ENCODE data around the gene KLHL40. TPM values are rescaled to one million over a fixed set of nuclear protein-coding genes. Genes with fewer than 3 reads are reported as not detected.

Gene KLHL40
- total and polyA plus RNA-seq, 4 donors: 0.05 TPM; not detected in 3

DNA sequence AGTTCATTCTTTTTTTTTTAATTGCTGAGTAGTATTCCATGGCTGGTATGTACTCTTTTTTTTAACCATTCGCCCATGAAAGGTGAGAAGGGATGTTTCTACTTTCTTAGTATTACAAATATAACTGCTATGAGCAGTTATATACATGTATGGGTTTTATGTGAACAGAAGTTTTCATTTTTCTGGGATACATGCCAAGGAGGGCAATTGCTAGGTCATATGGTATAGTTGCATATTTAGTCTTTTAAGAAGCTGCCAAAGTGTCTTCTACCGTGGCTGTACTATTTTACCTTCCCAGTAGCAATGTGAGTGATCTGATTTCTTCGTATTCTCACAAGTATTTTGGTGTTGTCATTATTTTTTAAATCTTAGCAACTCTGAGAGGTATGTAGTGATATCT is 11.2 kb upstream of the KLHL40 start:
- TF ChIP-seq, protein P1, sequence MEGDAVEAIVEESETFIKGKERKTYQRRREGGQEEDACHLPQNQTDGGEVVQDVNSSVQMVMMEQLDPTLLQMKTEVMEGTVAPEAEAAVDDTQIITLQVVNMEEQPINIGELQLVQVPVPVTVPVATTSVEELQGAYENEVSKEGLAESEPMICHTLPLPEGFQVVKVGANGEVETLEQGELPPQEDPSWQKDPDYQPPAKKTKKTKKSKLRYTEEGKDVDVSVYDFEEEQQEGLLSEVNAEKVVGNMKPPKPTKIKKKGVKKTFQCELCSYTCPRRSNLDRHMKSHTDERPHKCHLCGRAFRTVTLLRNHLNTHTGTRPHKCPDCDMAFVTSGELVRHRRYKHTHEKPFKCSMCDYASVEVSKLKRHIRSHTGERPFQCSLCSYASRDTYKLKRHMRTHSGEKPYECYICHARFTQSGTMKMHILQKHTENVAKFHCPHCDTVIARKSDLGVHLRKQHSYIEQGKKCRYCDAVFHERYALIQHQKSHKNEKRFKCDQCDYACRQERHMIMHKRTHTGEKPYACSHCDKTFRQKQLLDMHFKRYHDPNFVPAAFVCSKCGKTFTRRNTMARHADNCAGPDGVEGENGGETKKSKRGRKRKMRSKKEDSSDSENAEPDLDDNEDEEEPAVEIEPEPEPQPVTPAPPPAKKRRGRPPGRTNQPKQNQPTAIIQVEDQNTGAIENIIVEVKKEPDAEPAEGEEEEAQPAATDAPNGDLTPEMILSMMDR (IDR thresholded peaks at IDR 0.05; ENCODE audit: control extremely low read depth, extremely low read depth): no peak
- ATAC-seq (ENCODE audit: insufficient read depth, low FRiP score): no peak

DNA sequence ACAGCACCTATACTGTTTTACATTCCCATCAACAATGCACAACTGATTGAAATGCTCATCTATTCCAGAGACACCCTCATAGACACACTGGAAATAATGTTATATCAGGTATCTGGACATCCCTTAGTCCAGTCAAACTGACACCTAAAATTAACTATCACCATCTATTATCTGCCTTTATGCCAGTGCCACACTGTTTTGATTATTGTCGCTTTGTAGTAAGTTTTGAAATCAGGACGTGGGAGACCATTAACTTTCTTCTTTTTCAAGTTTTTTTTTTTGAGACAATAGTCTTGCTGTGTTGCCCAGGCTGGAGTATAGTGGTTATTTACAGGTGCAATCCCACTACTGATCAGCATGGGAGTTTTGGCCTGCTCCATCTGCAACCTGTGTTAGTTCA is 9.4 kb upstream of the KLHL40 start:
- H3K27ac ChIP-seq (ENCODE audit: low read depth in 1 of 2, low read length in 1 of 2): no peak overlapping the region
- H3K36me3 ChIP-seq (ENCODE audit: control insufficient read depth in 4 of 4, insufficient read depth in 4 of 4, low read length in 4 of 4): no peaks in the 10 kb centered on the region
- WGBS, 2 donors: 88 to 94% methylated on average over 2 of the region's 2 CpGs
- no peak overlapping the region for H3K4me3 ChIP-seq
- H3K9ac ChIP-seq (ENCODE audit: insufficient read depth in 1 of 2, low read length in 2 of 2): no peak overlapping the region
- TF ChIP-seq, protein P1 (IDR thresholded peaks at IDR 0.05; ENCODE audit: control extremely low read depth, extremely low read depth): no peak
- DNase-seq (no peak), ATAC-seq (ENCODE audit: insufficient read depth, low FRiP score) (no peak)
- H3K4me1 ChIP-seq (ENCODE audit: control insufficient read depth in 5 of 5, insufficient read depth in 5 of 5, low read length in 5 of 5): no peaks in the 10 kb centered on the region
- peaks cover 0 to 4% (median under 1%) of the 10 kb centered on the region in 4 donors for H3K9me3 ChIP-seq (ENCODE audit: control insufficient read depth in 4 of 4, insufficient read depth in 3 of 4, low read length in 3 of 4)
- H3K27me3 ChIP-seq (ENCODE audit: control insufficient read depth in 3 of 3, insufficient read depth in 3 of 3, low read length in 2 of 3): no peaks in the 10 kb centered on the region

More for the DNA sequence above, 11.2 kb upstream of the KLHL40 start:
- H3K4me3 ChIP-seq: no peak overlapping the region
- H3K27ac ChIP-seq (ENCODE audit: low read depth in 1 of 2, low read length in 1 of 2): no peak overlapping the region
- peak; percentile 4 to 61 (median 52) for DNase-seq
- H3K9me3 ChIP-seq (ENCODE audit: control insufficient read depth in 4 of 4, insufficient read depth in 3 of 4, low read length in 3 of 4): peaks cover 0 to 7% (median under 1%) of the 10 kb centered on the region in 4 donors
- 57 to 78% methylated on average over 3 of the region's 3 CpGs for WGBS, 2 donors
- no peaks in the 10 kb centered on the region for H3K4me1 ChIP-seq (ENCODE audit: control insufficient read depth in 5 of 5, insufficient read depth in 5 of 5, low read length in 5 of 5)
- H3K27me3 ChIP-seq (ENCODE audit: control insufficient read depth in 3 of 3, insufficient read depth in 3 of 3, low read length in 2 of 3): no peaks in the 10 kb centered on the region
- no peaks in the 10 kb centered on the region for H3K36me3 ChIP-seq (ENCODE audit: control insufficient read depth in 4 of 4, insufficient read depth in 4 of 4, low read length in 4 of 4)
- no peak overlapping the region for H3K9ac ChIP-seq (ENCODE audit: insufficient read depth in 1 of 2, low read length in 2 of 2)

DNA sequence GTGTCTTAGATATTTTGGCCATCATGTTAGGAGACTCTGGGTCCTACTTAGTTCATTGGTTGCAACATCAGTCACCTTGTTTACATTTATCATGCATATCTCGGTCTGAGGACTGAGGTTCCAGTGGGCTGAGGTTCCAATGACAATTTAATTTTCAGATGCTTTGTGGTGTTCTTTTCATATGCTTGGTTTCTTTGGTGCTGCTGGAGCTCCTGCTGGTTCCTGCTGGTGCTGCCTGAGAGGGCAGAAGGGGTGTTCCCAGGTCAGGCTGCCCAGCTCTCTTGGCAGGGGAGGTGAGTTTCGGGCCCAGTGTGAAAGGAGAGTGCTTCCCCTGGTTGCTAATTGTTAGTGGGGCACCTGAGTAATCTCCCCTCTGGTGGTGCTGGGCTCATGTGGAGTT is 6.9 kb upstream of the KLHL40 start:
- DNase-seq: no peak
- no peak overlapping the region for H3K4me3 ChIP-seq
- 80 to 87% methylated on average over 2 of the region's 2 CpGs for WGBS, 2 donors
- TF ChIP-seq, protein P1 (IDR thresholded peaks at IDR 0.05; ENCODE audit: control extremely low read depth, extremely low read depth): no peak
- H3K9ac ChIP-seq (ENCODE audit: insufficient read depth in 1 of 2, low read length in 2 of 2): no peak overlapping the region
- H3K36me3 ChIP-seq (ENCODE audit: control insufficient read depth in 4 of 4, insufficient read depth in 4 of 4, low read length in 4 of 4): no peaks in the 10 kb centered on the region
- peaks cover 0 to 4% (median 0%) of the 10 kb centered on the region in 3 donors for H3K27me3 ChIP-seq (ENCODE audit: control insufficient read depth in 3 of 3, insufficient read depth in 3 of 3, low read length in 2 of 3)
- H3K27ac ChIP-seq (ENCODE audit: low read depth in 1 of 2, low read length in 1 of 2): no peak overlapping the region
- peaks cover 0 to 3% (median under 1%) of the 10 kb centered on the region in 4 donors for H3K9me3 ChIP-seq (ENCODE audit: control insufficient read depth in 4 of 4, insufficient read depth in 3 of 4, low read length in 3 of 4)
- H3K4me1 ChIP-seq (ENCODE audit: control insufficient read depth in 5 of 5, insufficient read depth in 5 of 5, low read length in 5 of 5): peaks cover 0 to 2% (median 0%) of the 10 kb centered on the region in 5 donors
- no peak for ATAC-seq (ENCODE audit: insufficient read depth, low FRiP score)

DNA sequence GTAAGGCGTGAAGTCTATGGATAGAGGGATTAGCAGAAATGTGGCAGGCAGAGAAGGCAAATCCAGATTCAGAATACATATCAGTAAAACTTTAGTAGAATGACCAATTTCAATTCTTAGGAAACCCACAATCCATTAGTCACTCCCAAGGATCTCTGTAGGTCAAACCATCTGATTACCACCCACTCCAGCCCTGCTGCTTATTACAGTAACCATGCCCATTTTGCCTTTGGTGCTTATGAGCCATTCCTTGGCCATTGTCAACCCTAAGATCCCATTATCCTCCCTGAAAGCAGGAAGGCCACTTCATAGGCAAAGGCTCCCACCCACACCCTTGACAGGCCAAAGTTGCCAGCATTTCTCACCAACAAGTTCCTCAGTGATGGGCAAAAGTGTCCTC is 5.1 kb upstream of the KLHL40 start:
- Histone ChIP-seq H3K4me3 (no peak overlapping the region), H3K36me3 (ENCODE audit: control insufficient read depth in 4 of 4, insufficient read depth in 4 of 4, low read length in 4 of 4) (no peaks in the 10 kb centered on the region), H3K27ac (ENCODE audit: low read depth in 1 of 2, low read length in 1 of 2) (peak overlapping the region in 1 of 2 donors; percentile 13), H3K27me3 (ENCODE audit: control insufficient read depth in 3 of 3, insufficient read depth in 3 of 3, low read length in 2 of 3) (peaks cover 0 to 14% (median 2%) of the 10 kb centered on the region in 3 donors), H3K9me3 (ENCODE audit: control insufficient read depth in 4 of 4, insufficient read depth in 3 of 4, low read length in 3 of 4) (peaks cover 0 to 3% (median under 1%) of the 10 kb centered on the region in 4 donors), H3K4me1 (ENCODE audit: control insufficient read depth in 5 of 5, insufficient read depth in 5 of 5, low read length in 5 of 5) (peaks cover 0 to 4% (median 0%) of the 10 kb centered on the region in 5 donors), H3K9ac (ENCODE audit: insufficient read depth in 1 of 2, low read length in 2 of 2) (no peak overlapping the region)
- TF ChIP-seq, protein P1 (IDR thresholded peaks at IDR 0.05; ENCODE audit: control extremely low read depth, extremely low read depth): no peak
- ATAC-seq (ENCODE audit: insufficient read depth, low FRiP score): no peak
- WGBS, 2 donors: 90 to 92% methylated on average over 1 of the region's 1 CpG
- no peak for DNase-seq
